ENCODE data around the gene GARNL3.

Gene GARNL3

DNA sequence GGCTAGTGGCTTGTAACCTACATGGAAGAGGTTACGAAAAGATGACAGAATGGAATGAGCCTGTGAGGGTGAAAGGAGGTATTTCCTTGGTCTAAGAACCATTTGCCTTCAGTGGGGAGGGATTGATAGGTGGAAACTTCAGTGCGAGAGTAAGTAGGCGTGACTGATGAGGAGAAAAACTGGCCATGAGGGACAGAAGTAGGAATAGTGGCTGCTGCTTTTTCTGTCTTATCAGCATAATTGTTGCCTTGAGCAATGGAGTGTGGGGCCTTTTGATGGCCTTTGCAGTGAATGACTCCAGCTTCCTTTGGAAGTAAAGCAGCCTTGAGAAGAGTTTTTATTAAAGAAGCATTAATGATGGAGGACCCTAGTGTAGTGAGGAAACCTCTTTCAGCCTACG lies 150.6 kb downstream of the GARNL3 start:
- Histone ChIP-seq H3K4me3 (replicated peaks; ENCODE audit: low read depth, low read length) (no peak overlapping the region), H3K27me3 (replicated peaks; ENCODE audit: control insufficient read depth, insufficient read depth, low read length) (no peaks in the 10 kb centered on the region), H3K36me3 (ENCODE audit: control insufficient read depth, insufficient read depth, low read length) (peaks cover 2% of the 10 kb centered on the region)
- no peak for DNase-seq (ENCODE audit: extremely low read depth, insufficient read length)
- TF ChIP-seq, protein P1, sequence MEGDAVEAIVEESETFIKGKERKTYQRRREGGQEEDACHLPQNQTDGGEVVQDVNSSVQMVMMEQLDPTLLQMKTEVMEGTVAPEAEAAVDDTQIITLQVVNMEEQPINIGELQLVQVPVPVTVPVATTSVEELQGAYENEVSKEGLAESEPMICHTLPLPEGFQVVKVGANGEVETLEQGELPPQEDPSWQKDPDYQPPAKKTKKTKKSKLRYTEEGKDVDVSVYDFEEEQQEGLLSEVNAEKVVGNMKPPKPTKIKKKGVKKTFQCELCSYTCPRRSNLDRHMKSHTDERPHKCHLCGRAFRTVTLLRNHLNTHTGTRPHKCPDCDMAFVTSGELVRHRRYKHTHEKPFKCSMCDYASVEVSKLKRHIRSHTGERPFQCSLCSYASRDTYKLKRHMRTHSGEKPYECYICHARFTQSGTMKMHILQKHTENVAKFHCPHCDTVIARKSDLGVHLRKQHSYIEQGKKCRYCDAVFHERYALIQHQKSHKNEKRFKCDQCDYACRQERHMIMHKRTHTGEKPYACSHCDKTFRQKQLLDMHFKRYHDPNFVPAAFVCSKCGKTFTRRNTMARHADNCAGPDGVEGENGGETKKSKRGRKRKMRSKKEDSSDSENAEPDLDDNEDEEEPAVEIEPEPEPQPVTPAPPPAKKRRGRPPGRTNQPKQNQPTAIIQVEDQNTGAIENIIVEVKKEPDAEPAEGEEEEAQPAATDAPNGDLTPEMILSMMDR (IDR thresholded peaks at IDR 0.05; ENCODE audit: insufficient read depth, low read length, poor library complexity, severe bottlenecking) = no peak

DNA sequence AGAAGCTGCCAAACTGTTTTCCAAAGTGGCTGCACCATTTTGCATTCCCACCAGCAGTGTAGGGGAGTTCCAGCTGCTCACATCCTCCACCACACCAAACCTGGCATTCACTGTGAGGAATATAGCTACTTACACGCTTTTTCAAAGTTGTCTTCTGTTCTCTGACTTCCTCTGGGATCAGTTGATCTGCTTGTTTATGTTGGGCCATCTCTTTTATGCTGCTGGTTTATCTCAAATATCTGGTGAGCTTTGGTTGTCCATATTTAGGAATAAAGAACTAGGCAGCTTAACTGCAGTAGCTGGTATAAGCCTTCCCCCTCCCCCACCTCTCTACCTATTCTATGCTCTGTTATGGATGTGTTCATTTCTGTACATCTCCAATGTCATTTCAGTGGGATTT lies 151.1 kb downstream of the GARNL3 start:
- no peaks in the 10 kb centered on the region for H3K27me3 ChIP-seq (replicated peaks; ENCODE audit: control insufficient read depth, insufficient read depth, low read length)
- DNase-seq (ENCODE audit: extremely low read depth, insufficient read length) = no peak
- H3K36me3 ChIP-seq (ENCODE audit: control insufficient read depth, insufficient read depth, low read length) = peaks cover 2% of the 10 kb centered on the region
- no peak overlapping the region for H3K4me3 ChIP-seq (replicated peaks; ENCODE audit: low read depth, low read length)
- TF ChIP-seq, protein P1 (IDR thresholded peaks at IDR 0.05; ENCODE audit: insufficient read depth, low read length, poor library complexity, severe bottlenecking) = no peak

DNA sequence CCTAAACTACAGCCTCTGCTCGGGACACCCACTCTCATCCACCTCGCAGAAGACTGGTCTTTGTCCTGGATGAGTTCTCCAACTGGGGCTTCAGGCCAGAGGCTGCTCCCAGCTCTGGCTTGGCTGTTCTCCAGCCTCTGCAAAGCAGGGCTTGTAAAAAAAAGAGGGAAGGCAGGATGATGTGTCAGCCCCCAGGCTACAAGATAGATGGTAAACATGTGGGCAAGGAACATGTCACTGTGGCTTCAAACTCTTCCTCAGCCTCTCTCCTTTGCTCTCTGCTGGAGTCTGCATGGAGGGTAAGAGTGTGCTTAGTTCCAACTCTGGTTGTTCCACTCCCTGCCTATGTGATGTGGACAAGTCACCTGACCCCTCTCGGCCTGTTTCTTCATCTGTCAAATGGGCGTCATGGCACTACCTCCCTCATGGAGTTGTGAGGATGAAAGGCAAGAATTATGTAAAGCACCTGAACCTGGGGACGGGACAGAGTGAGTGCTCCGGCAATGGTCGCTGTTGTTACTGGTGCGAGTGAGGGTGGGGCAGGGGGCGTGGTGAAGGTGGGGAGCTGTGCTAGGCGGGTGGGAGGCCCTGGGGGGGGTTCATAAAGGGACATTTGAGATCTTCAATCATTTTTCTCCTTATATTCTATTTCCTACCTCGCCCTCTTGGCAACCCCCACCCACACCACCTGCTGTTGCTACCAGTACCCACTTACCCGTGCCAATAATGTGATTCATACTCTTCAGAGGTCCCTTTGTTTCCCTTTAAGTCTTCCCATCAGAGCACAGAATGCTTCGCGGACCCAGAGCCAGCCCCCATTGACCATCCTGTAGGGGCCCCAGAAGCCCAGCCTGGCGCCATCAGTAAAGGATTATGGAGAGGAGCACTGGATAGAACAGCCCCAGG lies 152.8 kb downstream of the GARNL3 start:
- DNase-seq (ENCODE audit: extremely low read depth, insufficient read length) = no peak
- TF ChIP-seq, protein P1 (IDR thresholded peaks at IDR 0.05; ENCODE audit: insufficient read depth, low read length, poor library complexity, severe bottlenecking) = no peak
- Histone ChIP-seq H3K27me3 (replicated peaks; ENCODE audit: control insufficient read depth, insufficient read depth, low read length) (no peaks in the 10 kb centered on the region), H3K4me3 (replicated peaks; ENCODE audit: low read depth, low read length) (no peak overlapping the region), H3K36me3 (ENCODE audit: control insufficient read depth, insufficient read depth, low read length) (peaks cover 2% of the 10 kb centered on the region)

DNA sequence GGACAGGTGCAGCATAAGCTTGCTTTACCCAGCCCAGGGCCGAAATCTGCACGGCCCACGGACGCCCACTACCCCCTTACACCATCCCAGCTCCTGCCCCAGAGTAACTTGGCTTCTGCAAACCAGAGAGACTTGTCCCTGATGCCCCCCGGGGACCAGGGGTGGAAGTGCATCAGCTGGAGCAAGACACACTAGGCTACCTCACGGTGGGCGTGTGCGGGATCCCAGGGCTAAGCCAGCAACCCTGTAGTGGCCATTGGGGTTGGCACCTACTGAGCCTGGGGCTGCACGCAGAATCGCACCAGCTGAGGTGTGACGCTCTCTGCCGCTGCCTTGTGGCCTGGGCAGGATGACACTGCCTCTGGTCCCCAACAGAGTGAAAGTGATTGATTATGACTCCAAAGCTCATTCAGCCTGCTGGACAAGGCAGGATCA lies 153.5 kb downstream of the GARNL3 start:
- TF ChIP-seq, protein P1 (IDR thresholded peaks at IDR 0.05; ENCODE audit: insufficient read depth, low read length, poor library complexity, severe bottlenecking) = peak; percentile 38
- no peak for DNase-seq (ENCODE audit: extremely low read depth, insufficient read length)
- Histone ChIP-seq H3K4me3 (replicated peaks; ENCODE audit: low read depth, low read length) (no peak overlapping the region), H3K27me3 (replicated peaks; ENCODE audit: control insufficient read depth, insufficient read depth, low read length) (no peaks in the 10 kb centered on the region), H3K36me3 (ENCODE audit: control insufficient read depth, insufficient read depth, low read length) (peaks cover 2% of the 10 kb centered on the region)

DNA sequence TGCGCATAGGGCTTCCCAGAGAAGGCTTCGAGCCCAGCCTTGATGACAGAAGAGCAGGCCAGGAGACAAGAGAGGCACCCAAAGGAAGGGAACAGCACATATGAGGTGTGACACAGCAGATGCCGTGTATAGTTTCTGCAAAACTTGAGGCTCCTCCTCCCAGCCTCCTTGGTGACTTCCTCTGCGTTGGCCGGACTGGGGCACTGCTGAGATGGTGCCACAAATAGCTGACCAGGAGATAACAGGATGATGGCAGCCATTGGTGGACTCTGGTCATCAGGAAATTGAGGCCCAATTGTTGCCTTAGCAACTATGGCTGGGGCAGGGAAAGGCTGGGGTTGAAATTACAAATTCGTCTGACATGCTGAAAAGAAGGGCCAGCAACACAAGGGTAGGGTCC lies 154.8 kb downstream of the GARNL3 start:
- Histone ChIP-seq H3K27me3 (replicated peaks; ENCODE audit: control insufficient read depth, insufficient read depth, low read length) (no peaks in the 10 kb centered on the region), H3K36me3 (ENCODE audit: control insufficient read depth, insufficient read depth, low read length) (peaks cover 2% of the 10 kb centered on the region), H3K4me3 (replicated peaks; ENCODE audit: low read depth, low read length) (no peak overlapping the region)
- TF ChIP-seq, protein P1 (IDR thresholded peaks at IDR 0.05; ENCODE audit: insufficient read depth, low read length, poor library complexity, severe bottlenecking) = no peak
- DNase-seq (ENCODE audit: extremely low read depth, insufficient read length) = no peak
